ENCODE measurements around the gene BRCC3. TPM values are rescaled to one million over a fixed set of nuclear protein-coding genes. Genes with fewer than 3 reads are reported as not detected.

BRCC3 gene
- polyA plus RNA-seq, 1 of the 3 experiments (the other 2 are of a cell fraction), result 11.2 TPM

- POLR2A ChIA-PET, result no interaction called here
Observed at GRCh38 chrX:155127940-155128339, 56.6 kb downstream of the BRCC3 start.

More at GRCh38 chrX:155127940-155128339, 56.6 kb downstream of the BRCC3 start:
- Histone ChIP-seq H2AFZ (ENCODE audit: low read depth) (no peak overlapping the region), H3K79me2 (ENCODE audit: insufficient read depth) (no peaks in the 10 kb centered on the region), H3K4me3 (ENCODE audit: low read depth in 2 of 2, low read length in 1 of 2) (no peak overlapping the region), H3K9ac (no peak overlapping the region), H3F3A (replicated peaks; ENCODE audit: insufficient read depth) (no peaks in the 10 kb centered on the region), H3K36me3 (replicated peaks in 1 of 2; ENCODE audit: control insufficient read depth in 1 of 2, insufficient read depth in 2 of 2, low read length in 1 of 2) (peaks cover 0 to 1% of the 10 kb centered on the region in 2 experiments), H3K4me2 (no peak overlapping the region), H4K20me1 (ENCODE audit: insufficient read depth) (no peaks in the 10 kb centered on the region), H3K27me3 (ENCODE audit: insufficient read depth) (no peaks in the 10 kb centered on the region), H3K27ac (ENCODE audit: low read depth in 2 of 2, low read length in 1 of 2) (no peak overlapping the region), H3K4me1 (ENCODE audit: control insufficient read depth in 1 of 2, insufficient read depth in 2 of 2, low read depth in 1 of 2, low read length in 1 of 2) (no peaks in the 10 kb centered on the region), H3K9me2 (no peaks in the 10 kb centered on the region), H3K9me3 (no peaks in the 10 kb centered on the region)
- CTCF ChIA-PET, result interaction anchor here (1.0 kb wide), 1 partner anchor 9 kb away, joined by 5 read pairs; no protein-coding TSS in a partner anchor
- DNase-seq, result no peak
- TF ChIP-seq RCOR1 (IDR thresholded peaks at IDR 0.05; ENCODE audit: low read length), result no peak
- TF ChIP-seq FOXJ3 (CRISPR knock-in tag; IDR thresholded peaks at IDR 0.05), result no peak
- TF ChIP-seq, protein P1, sequence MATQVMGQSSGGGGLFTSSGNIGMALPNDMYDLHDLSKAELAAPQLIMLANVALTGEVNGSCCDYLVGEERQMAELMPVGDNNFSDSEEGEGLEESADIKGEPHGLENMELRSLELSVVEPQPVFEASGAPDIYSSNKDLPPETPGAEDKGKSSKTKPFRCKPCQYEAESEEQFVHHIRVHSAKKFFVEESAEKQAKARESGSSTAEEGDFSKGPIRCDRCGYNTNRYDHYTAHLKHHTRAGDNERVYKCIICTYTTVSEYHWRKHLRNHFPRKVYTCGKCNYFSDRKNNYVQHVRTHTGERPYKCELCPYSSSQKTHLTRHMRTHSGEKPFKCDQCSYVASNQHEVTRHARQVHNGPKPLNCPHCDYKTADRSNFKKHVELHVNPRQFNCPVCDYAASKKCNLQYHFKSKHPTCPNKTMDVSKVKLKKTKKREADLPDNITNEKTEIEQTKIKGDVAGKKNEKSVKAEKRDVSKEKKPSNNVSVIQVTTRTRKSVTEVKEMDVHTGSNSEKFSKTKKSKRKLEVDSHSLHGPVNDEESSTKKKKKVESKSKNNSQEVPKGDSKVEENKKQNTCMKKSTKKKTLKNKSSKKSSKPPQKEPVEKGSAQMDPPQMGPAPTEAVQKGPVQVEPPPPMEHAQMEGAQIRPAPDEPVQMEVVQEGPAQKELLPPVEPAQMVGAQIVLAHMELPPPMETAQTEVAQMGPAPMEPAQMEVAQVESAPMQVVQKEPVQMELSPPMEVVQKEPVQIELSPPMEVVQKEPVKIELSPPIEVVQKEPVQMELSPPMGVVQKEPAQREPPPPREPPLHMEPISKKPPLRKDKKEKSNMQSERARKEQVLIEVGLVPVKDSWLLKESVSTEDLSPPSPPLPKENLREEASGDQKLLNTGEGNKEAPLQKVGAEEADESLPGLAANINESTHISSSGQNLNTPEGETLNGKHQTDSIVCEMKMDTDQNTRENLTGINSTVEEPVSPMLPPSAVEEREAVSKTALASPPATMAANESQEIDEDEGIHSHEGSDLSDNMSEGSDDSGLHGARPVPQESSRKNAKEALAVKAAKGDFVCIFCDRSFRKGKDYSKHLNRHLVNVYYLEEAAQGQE (IDR thresholded peaks at IDR 0.05; ENCODE audit: low read depth, low read length), result no peak
- TF ChIP-seq TEAD4 (IDR thresholded peaks at IDR 0.05; ENCODE audit: borderline replicate concordance, insufficient read depth), result no peak
- no peak for TF ChIP-seq RAD21 (IDR thresholded peaks at IDR 0.05; ENCODE audit: low read length)
- TF ChIP-seq ZBTB33 (IDR thresholded peaks at IDR 0.05; ENCODE audit: borderline replicate concordance, low read depth), result no peak
- TF ChIP-seq NRF1 (IDR thresholded peaks at IDR 0.05; ENCODE audit: low read depth, low read length), result no peak
- no peak for TF ChIP-seq GABPA (IDR thresholded peaks at IDR 0.05; ENCODE audit: low read depth)
- TF ChIP-seq, protein P2, sequence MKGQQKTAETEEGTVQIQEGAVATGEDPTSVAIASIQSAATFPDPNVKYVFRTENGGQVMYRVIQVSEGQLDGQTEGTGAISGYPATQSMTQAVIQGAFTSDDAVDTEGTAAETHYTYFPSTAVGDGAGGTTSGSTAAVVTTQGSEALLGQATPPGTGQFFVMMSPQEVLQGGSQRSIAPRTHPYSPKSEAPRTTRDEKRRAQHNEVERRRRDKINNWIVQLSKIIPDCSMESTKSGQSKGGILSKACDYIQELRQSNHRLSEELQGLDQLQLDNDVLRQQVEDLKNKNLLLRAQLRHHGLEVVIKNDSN (IDR thresholded peaks at IDR 0.05; ENCODE audit: borderline replicate concordance, low read depth), result no peak
- TF ChIP-seq, protein P3, sequence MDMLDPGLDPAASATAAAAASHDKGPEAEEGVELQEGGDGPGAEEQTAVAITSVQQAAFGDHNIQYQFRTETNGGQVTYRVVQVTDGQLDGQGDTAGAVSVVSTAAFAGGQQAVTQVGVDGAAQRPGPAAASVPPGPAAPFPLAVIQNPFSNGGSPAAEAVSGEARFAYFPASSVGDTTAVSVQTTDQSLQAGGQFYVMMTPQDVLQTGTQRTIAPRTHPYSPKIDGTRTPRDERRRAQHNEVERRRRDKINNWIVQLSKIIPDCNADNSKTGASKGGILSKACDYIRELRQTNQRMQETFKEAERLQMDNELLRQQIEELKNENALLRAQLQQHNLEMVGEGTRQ (IDR thresholded peaks at IDR 0.05; ENCODE audit: borderline replicate concordance, low read depth, low read length), result no peak
- no peak for TF ChIP-seq TCF12 (IDR thresholded peaks at IDR 0.05)
- TF ChIP-seq EP300 (IDR thresholded peaks at IDR 0.05; ENCODE audit: borderline replicate concordance in 1 of 2, low read depth in 1 of 2, low read length in 1 of 2), result no peak
- no peak for TF ChIP-seq RFX5 (IDR thresholded peaks at IDR 0.05; ENCODE audit: low read length)
- TF ChIP-seq ELF1 (IDR thresholded peaks at IDR 0.05), result no peak
- no peak for TF ChIP-seq MEF2A (IDR thresholded peaks at IDR 0.05; ENCODE audit: borderline replicate concordance, low read depth)
- no peak for TF ChIP-seq IRF3 (IDR thresholded peaks at IDR 0.05; ENCODE audit: low read depth, low read length)
- TF ChIP-seq JUND (IDR thresholded peaks at IDR 0.05), result no peak
- no peak for TF ChIP-seq RXRA (IDR thresholded peaks at IDR 0.05; ENCODE audit: borderline replicate concordance, low read depth)
- no peak for TF ChIP-seq FOSL2 (IDR thresholded peaks at IDR 0.05; ENCODE audit: borderline replicate concordance, low read depth)
